BJ (cell line): ENCODE measurements around the gene ZFAND3. TPM values are rescaled to one million over a fixed set of nuclear protein-coding genes. Genes with fewer than 3 reads are reported as not detected.

Source experiments
- CTCF ChIA-PET: fragments of 350-600 bp; formaldehyde crosslinking; extraction: SDS; loops from one replicate; lab custom pipeline; 2021; ENCODE audit warnings: antibody characterized with exemption, inconsistent platforms; lab: Yijun Ruan, JAX
- POLR2A ChIA-PET: fragments of 300-600 bp; sonication (Branson Sonifier 250); formaldehyde crosslinking; extraction: SDS; loops from one replicate; lab custom pipeline; 2021; ENCODE audit warnings: antibody characterized with exemption; lab: Charles Lee
- DNase-seq: peaks from one replicate; pipeline ENCODE4 v3.0.0-alpha.2; 2011; ENCODE audit warnings: low read depth
- H3K27me3 ChIP-seq: 2 replicates; pipeline ENCODE4 v1.6.0; 2011; ENCODE audit warnings: low read length; ENCODE audit not compliant: control insufficient read depth, insufficient read depth
- H3K36me3 ChIP-seq: 2 replicates; pipeline ENCODE4 v1.5.1; 2011; ENCODE audit warnings: low read length; ENCODE audit not compliant: control insufficient read depth, insufficient read depth
- H3K4me3 ChIP-seq: 2 replicates; pipeline ENCODE4 v1.5.1; 2011; ENCODE audit warnings: low read depth, mild to moderate bottlenecking, control low read depth, low read length
- polyA plus RNA-seq: library from polyadenylated mRNA; depleted of rRNA; stranded (reverse); fragments of >200 nt; gene quantifications from 2 replicates; pipeline ENCODE4 v1.2.3, GENCODE V29; 2011
- TF ChIP-seq, protein P1 (sequence below): IDR thresholded peaks from 2 replicates; pipeline ENCODE4 v1.5.1; 2011; ENCODE audit warnings: low read depth, mild to moderate bottlenecking, control low read depth, inconsistent platforms, low read length, moderate library complexity; ENCODE audit not compliant: insufficient read depth

The ZFAND3 gene
- polyA plus RNA-seq, 1 experiment: 15.5 TPM

DNA sequence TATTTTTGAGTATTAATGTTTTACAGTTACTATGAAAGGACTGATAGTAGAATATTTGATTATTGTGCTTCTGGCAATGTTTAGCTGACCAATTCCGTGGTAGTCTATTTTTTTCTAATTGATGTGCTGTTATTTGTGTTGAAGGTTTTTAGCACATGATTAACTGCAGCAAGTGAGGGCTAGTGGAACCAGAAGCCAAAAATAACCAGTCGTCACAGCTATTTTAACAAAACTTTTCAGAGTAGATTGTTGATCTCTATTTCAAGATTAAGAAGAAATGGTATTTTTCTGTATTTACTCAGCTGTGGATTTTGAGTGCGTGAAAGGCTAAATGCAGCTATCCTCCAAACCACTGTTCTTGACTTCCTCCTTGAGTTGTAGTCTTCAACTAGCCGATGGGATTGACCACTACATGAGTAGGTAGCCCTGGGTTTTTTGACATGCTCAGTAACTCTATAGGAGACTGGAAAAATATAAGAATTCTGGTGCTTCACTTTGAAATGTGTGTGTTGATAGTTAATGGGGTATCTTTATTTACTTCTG lies 258.0 kb downstream of the ZFAND3 start:
- H3K4me3 ChIP-seq: no peak overlapping the region
- no peaks in the 10 kb centered on the region for H3K27me3 ChIP-seq
- CTCF ChIA-PET: interaction anchor here (1.3 kb wide), 1 partner anchor 8 kb away, joined by 4 read pairs; no protein-coding TSS in a partner anchor
- no peak for DNase-seq
- H3K36me3 ChIP-seq: no peaks in the 10 kb centered on the region; the same call in 1 of the 2 replicates
- POLR2A ChIA-PET: no interaction called here
- TF ChIP-seq, protein P1, sequence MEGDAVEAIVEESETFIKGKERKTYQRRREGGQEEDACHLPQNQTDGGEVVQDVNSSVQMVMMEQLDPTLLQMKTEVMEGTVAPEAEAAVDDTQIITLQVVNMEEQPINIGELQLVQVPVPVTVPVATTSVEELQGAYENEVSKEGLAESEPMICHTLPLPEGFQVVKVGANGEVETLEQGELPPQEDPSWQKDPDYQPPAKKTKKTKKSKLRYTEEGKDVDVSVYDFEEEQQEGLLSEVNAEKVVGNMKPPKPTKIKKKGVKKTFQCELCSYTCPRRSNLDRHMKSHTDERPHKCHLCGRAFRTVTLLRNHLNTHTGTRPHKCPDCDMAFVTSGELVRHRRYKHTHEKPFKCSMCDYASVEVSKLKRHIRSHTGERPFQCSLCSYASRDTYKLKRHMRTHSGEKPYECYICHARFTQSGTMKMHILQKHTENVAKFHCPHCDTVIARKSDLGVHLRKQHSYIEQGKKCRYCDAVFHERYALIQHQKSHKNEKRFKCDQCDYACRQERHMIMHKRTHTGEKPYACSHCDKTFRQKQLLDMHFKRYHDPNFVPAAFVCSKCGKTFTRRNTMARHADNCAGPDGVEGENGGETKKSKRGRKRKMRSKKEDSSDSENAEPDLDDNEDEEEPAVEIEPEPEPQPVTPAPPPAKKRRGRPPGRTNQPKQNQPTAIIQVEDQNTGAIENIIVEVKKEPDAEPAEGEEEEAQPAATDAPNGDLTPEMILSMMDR: no peak

GRCh38 chr6:38078671-38079070 lies 259.1 kb downstream of the ZFAND3 start:
- ChIA-PET CTCF (no interaction called here), POLR2A (no interaction called here)
- no peak overlapping the region for H3K4me3 ChIP-seq
- no peaks in the 10 kb centered on the region for H3K27me3 ChIP-seq
- 0 out of 2 replicates have a peak, but pooled peaks cover 2% of the 10 kb centered on the region for H3K36me3 ChIP-seq
- DNase-seq: no peak
- TF ChIP-seq, protein P1: no peak

- CTCF ChIA-PET: no interaction called here
- POLR2A ChIA-PET: no interaction called here
- Histone ChIP-seq H3K27me3 (no peaks in the 10 kb centered on the region), H3K4me3 (no peak overlapping the region), H3K36me3 (0 out of 2 replicates have a peak, but pooled peaks cover 2% of the 10 kb centered on the region)
- DNase-seq: no peak
- TF ChIP-seq, protein P1: no peak
Observed at GRCh38 chr6:38079107-38079506, 259.6 kb downstream of the ZFAND3 start.

- no peak overlapping the region for H3K4me3 ChIP-seq
- no peak for DNase-seq
- TF ChIP-seq, protein P1: no peak
- CTCF ChIA-PET: no interaction called here
- 0 out of 2 replicates have a peak, but pooled peaks cover 2% of the 10 kb centered on the region for H3K36me3 ChIP-seq
- POLR2A ChIA-PET: no interaction called here
- H3K27me3 ChIP-seq: no peaks in the 10 kb centered on the region
Observed at GRCh38 chr6:38079537-38079936, 260.0 kb downstream of the ZFAND3 start.

- TF ChIP-seq, protein P1: no peak
- Histone ChIP-seq H3K36me3 (0 out of 2 replicates have a peak, but pooled peaks cover 2% of the 10 kb centered on the region), H3K27me3 (no peaks in the 10 kb centered on the region), H3K4me3 (no peak overlapping the region)
- no peak for DNase-seq
- ChIA-PET CTCF (interaction anchor here (0.6 kb wide), 1 partner anchor 8 kb away, joined by 3 read pairs; no protein-coding TSS in a partner anchor), POLR2A (no interaction called here)
Observed at GRCh38 chr6:38080360-38080759, 260.8 kb downstream of the ZFAND3 start.
